Panc1 (cell line): Measurements from ENCODE around the gene TRAF4. TPM values are rescaled to one million over a fixed set of nuclear protein-coding genes. Genes with fewer than 3 reads are reported as not detected.

Experiments used
- ATAC-seq: fragments of 200-7000 bp; cut with Tn5 transposase; 2 replicates; pipeline ENCODE4 v1.9.1; 2020; ENCODE audit warnings: mild to moderate bottlenecking, moderate library complexity
- BruUV-seq: library from RNA; stranded (reverse); fragments of 400-500 nt; replicated peaks from 2 replicates; lab custom pipeline; 2021; lab: Mats Ljungman, UMichigan
- CTCF ChIA-PET: fragments of 300-600 bp; sonication (Branson Sonifier 250); formaldehyde crosslinking; loops from one replicate; lab custom pipeline; 2022; ENCODE audit warnings: antibody characterized with exemption; lab: Charles Lee
- POLR2A ChIA-PET: fragments of 300-600 bp; sonication (Branson Sonifier 250); formaldehyde crosslinking; loops from one replicate; lab custom pipeline; 2022; ENCODE audit warnings: antibody characterized with exemption; lab: Charles Lee
- DNase-seq: peaks from one replicate; pipeline ENCODE4 v3.0.0-alpha.2; 2010; ENCODE audit warnings: low read depth, low spot score
- H3K27ac ChIP-seq: 2 replicates; pipeline ENCODE4 v1.5.1; 2011; ENCODE audit warnings: mild to moderate bottlenecking, low read length, inconsistent platforms
- H3K27me3 ChIP-seq: fragments of 200-500 bp; sonication (Bioruptor generic); 2 replicates; pipeline ENCODE4 v1.6.0; 2014; ENCODE audit warnings: low read length, inconsistent platforms; ENCODE audit not compliant: control insufficient read depth, insufficient read depth
- H3K36me3 ChIP-seq: fragments of 200-500 bp; sonication (Bioruptor generic); 2 replicates; pipeline ENCODE4 v1.5.1; 2014; ENCODE audit warnings: inconsistent platforms, mild to moderate bottlenecking, low read length, moderate library complexity; ENCODE audit not compliant: control insufficient read depth, insufficient read depth
- H3K4me1 ChIP-seq: 2 replicates; pipeline ENCODE4 v1.5.1; 2011; ENCODE audit warnings: inconsistent platforms, mild to moderate bottlenecking, low read length, moderate library complexity; ENCODE audit not compliant: control insufficient read depth, insufficient read depth
- H3K4me3 ChIP-seq, 2 experiments: 2 replicates each; pipeline ENCODE4 v1.5.1; 2011 to 2012; ENCODE audit warnings: low read depth in 2 of 2, low read length in 2 of 2, mild to moderate bottlenecking in 2 of 2, inconsistent platforms in 1 of 2, moderate library complexity in 1 of 2
- H3K9me3 ChIP-seq: fragments of 200-500 bp; sonication (Bioruptor generic); 2 replicates; pipeline ENCODE4 v1.5.1; 2014; ENCODE audit warnings: low read depth, mild to moderate bottlenecking, inconsistent platforms, low read length, moderate library complexity; ENCODE audit not compliant: control insufficient read depth, insufficient read depth
- POLR2AphosphoS5 ChIP-seq: IDR thresholded peaks from 2 replicates; pipeline ENCODE4 v1.6.1; 2012; ENCODE audit warnings: mild to moderate bottlenecking, low read depth, low read length, moderate library complexity
- REST ChIP-seq, 2 experiments: IDR thresholded peaks; 2 replicates each; pipeline ENCODE4 v1.6.1; 2011 to 2012; ENCODE audit warnings: low read depth in 2 of 2, control low read depth in 1 of 2, low read length in 1 of 2, mild to moderate bottlenecking in 1 of 2, moderate library complexity in 1 of 2; ENCODE audit not compliant: insufficient read depth in 1 of 2
- SIN3A ChIP-seq: IDR thresholded peaks from 2 replicates; pipeline ENCODE4 v1.6.1; 2012; ENCODE audit warnings: low read depth, mild to moderate bottlenecking, low read length, moderate library complexity, borderline replicate concordance; ENCODE audit not compliant: insufficient read depth
- TCF7L2 ChIP-seq: IDR thresholded peaks from 2 replicates; pipeline ENCODE4 v1.6.1; 2011; ENCODE audit warnings: mild to moderate bottlenecking, low read depth, low read length, inconsistent platforms
- in situ Hi-C: cut with HindIII; loops from 2 replicates; pipeline ENCODE4 v1.10.0; 2016; ENCODE audit warnings: low sequenced_read_pairs, low pct_unique_long_range_greater_than_20kb
- intact Hi-C: fragments of 100-400 bp; cut with micrococcal nuclease; formaldehyde crosslinking; loops from one replicate; pipeline ENCODE4 v1.10.0; 2022; ENCODE audit not compliant: unreplicated experiment
- total RNA-seq: library from RNA; stranded (reverse); gene quantifications from one replicate; pipeline ENCODE4 v1.2.1, GENCODE V29; 2021; ENCODE audit not compliant: unreplicated experiment
- TF ChIP-seq, protein P1 (sequence below): fragments of 450-650 bp; IDR thresholded peaks from 2 replicates; pipeline ENCODE4 v1.5.1; 2017; ENCODE audit warnings: mild to moderate bottlenecking

Gene TRAF4
- total RNA-seq, 1 experiment from 2014 or later = 108 TPM

DNA sequence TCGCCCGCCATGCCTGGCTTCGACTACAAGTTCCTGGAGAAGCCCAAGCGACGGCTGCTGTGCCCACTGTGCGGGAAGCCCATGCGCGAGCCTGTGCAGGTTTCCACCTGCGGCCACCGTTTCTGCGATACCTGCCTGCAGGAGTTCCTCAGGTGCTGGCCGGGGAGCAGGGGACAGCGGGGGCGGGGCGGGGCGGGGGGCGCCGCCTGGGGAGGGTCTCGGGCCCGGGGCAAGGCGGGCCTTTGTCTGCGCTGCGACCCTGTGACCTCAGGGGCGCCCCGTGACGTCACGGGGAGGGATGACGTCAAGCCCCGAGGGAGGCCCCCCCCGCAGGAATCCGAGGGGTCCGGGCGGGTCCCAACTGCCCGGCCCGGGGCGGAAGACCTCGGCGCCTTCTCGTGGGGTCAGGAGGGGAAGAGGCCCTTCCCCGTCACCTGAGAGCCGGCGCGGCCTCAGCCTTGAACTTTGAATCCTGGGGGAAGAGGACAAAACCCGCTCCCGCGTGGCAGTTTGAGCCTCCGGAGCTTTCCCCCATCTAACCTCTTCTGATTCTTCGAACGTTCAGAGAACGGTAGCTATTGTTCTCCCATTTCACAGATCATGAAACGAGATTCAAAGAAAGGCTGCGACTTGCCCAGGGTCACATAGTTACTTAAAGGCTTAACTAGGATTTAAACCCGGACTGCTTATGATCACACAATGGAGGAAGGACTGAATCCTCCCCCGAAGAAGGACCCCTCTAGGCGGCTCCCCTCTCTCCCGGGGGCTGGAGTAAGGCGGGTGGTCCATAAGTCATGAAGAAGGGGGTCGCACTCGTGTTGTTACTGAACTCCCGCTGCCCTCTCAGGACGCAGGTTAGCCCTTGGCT, 527 bp downstream of the TRAF4 start:
- TF ChIP-seq TCF7L2 (peak; percentile 27; the same call in 1 of the 2 replicates), POLR2AphosphoS5 (no peak)
- peak overlapping the region; percentile 99 for H3K27ac ChIP-seq
- POLR2A ChIA-PET = interaction anchor here (0.6 to 1.8 kb wide), 4 partner anchors 9 to 25 kb away, joined by 3 to 26 read pairs (median 8); partner anchors contain the start of genes NEK8 and RPL23A
- H3K27me3 ChIP-seq = no peaks in the 10 kb centered on the region
- peak overlapping the region; percentile 89 to 99 for H3K4me3 ChIP-seq
- in situ Hi-C loops = no loop called here
- peaks cover 48% of the 10 kb centered on the region for H3K4me1 ChIP-seq
- no peaks in the 10 kb centered on the region; the same call in 1 of the 2 replicates for H3K36me3 ChIP-seq
- DNase-seq (no peak), ATAC-seq (peak; percentile 6; the same call in 1 of the 2 replicates)
- intact Hi-C loops = no loop called here
- BruUV-seq = TSS peak; percentile 85
- no peaks in the 10 kb centered on the region for H3K9me3 ChIP-seq
- CTCF ChIA-PET = interaction anchor here (1.5 to 8.4 kb wide), 2 partner anchors 17 kb away, joined by 13 to 123 read pairs; partner anchors contain the start of genes NEK8 and TLCD1

DNA sequence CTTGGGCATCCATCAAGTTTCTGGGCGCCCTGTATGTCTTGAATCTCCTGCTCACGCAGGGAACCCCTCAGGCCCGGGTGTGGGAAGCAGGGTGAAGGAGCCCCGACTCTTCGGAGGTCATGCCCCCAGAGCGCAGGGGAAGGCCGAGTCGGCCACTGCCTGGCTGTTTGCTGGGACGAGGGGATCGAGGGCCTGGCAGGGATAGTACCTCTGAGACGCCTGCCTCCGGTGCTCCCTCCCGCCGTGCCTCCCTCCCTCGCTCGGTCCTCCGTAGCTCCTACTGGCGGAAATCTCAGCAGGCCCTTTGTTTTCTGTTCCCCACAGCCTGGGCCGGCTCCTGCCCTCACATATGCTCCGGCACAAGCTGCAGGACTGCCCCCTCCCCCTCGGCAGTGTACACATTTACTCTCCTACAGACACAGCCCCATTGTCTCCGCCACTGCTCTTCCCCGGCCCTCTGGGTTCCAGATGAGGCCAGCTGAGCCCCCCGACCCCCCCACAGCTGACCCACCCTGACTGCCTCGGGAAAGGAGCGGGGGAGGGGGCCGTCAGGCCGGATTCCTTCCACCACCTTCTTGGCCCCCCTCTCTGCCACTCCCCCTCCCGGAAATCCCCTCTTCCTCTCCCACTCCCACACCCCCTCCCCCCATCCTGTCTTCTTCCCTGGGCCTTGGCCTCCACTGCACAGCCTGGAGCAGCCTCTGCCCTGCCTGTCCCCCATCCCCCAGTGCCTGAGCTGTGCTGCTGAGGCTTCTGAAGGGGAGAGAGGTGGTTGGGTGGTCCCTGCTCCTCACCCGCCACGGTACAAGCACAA, 1.4 kb downstream of the TRAF4 start:
- DNase-seq (no peak), ATAC-seq (peak; percentile 1; the same call in 1 of the 2 replicates)
- peak overlapping the region; percentile 89 to 99 for H3K4me3 ChIP-seq
- BruUV-seq = no TSS peak
- H3K36me3 ChIP-seq = no peaks in the 10 kb centered on the region; the same call in none of the 2 replicates
- in situ Hi-C loops = no loop called here
- H3K27ac ChIP-seq = peak overlapping the region; percentile 99
- ChIA-PET CTCF (interaction anchor here (8.4 kb wide), 1 partner anchor 17 kb away, joined by 123 read pairs; the partner anchor contains the start of genes NEK8 and TLCD1), POLR2A (interaction anchor here (1.2 to 1.8 kb wide), 2 partner anchors 18 to 26 kb away, joined by 3 to 11 read pairs; partner anchors contain the start of gene RPL23A)
- H3K27me3 ChIP-seq = no peaks in the 10 kb centered on the region
- H3K9me3 ChIP-seq = no peaks in the 10 kb centered on the region
- peaks cover 55% of the 10 kb centered on the region for H3K4me1 ChIP-seq
- intact Hi-C loops = no loop called here
- TF ChIP-seq REST (IDR thresholded peaks at IDR 0.05; ENCODE audit: insufficient read depth in 1 of 2, low read depth in 2 of 2, low read length in 1 of 2) (no peak), TCF7L2 (no peak), SIN3A (no peak), POLR2AphosphoS5 (peak; percentile 29; the same call in 1 of the 2 replicates)
- TF ChIP-seq, protein P1, sequence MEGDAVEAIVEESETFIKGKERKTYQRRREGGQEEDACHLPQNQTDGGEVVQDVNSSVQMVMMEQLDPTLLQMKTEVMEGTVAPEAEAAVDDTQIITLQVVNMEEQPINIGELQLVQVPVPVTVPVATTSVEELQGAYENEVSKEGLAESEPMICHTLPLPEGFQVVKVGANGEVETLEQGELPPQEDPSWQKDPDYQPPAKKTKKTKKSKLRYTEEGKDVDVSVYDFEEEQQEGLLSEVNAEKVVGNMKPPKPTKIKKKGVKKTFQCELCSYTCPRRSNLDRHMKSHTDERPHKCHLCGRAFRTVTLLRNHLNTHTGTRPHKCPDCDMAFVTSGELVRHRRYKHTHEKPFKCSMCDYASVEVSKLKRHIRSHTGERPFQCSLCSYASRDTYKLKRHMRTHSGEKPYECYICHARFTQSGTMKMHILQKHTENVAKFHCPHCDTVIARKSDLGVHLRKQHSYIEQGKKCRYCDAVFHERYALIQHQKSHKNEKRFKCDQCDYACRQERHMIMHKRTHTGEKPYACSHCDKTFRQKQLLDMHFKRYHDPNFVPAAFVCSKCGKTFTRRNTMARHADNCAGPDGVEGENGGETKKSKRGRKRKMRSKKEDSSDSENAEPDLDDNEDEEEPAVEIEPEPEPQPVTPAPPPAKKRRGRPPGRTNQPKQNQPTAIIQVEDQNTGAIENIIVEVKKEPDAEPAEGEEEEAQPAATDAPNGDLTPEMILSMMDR = no peak
